Germinal center (tissue), 1 donor: ENCODE measurements around the gene CEP41.
"Not testable (repeated sequence)": the region's sequence is repeated elsewhere in the genome, so short reads cannot be mapped to it uniquely, and the experiment has no call there.

Source experiments
- DNase-seq: peaks from one replicate; pipeline ENCODE4 v3.0.0; 2012; ENCODE audit warnings: mixed read lengths, low spot score

Gene CEP41

GRCh38 chr7:130458257-130458656, 17.4 kb upstream of the CEP41 start:
- DNase-seq, result no peak

- no peak for DNase-seq
Measured at GRCh38 chr7:130454959-130455358, 14.1 kb upstream of the CEP41 start.

GRCh38 chr7:130452951-130453350, 12.1 kb upstream of the CEP41 start:
- no peak for DNase-seq

GRCh38 chr7:130451344-130451743, 10.5 kb upstream of the CEP41 start:
- DNase-seq, result not testable (repeated sequence)

GRCh38 chr7:130446259-130446658, 5.4 kb upstream of the CEP41 start:
- DNase-seq, result no peak

- DNase-seq, result no peak
Measured at GRCh38 chr7:130444751-130445407, 4.1 kb upstream of the CEP41 start.

- no peak for DNase-seq
Measured at GRCh38 chr7:130444234-130444633, 3.4 kb upstream of the CEP41 start.

GRCh38 chr7:130442601-130443000, 1.8 kb upstream of the CEP41 start:
- DNase-seq, result no peak

- no peak for DNase-seq
Measured at GRCh38 chr7:130441408-130441869, 623 bp upstream of the CEP41 start.

- no peak for DNase-seq
Measured at GRCh38 chr7:130436253-130436652, 4.6 kb downstream of the CEP41 start.

- DNase-seq, result no peak
Measured at GRCh38 chr7:130435311-130435854, 5.4 kb downstream of the CEP41 start.

- no peak for DNase-seq
Measured at GRCh38 chr7:130433301-130433700, 7.5 kb downstream of the CEP41 start.

GRCh38 chr7:130432886-130433285, 7.9 kb downstream of the CEP41 start:
- DNase-seq, result no peak

- no peak for DNase-seq
Measured at GRCh38 chr7:130430841-130431666, 9.8 kb downstream of the CEP41 start.

- no peak for DNase-seq
Measured at GRCh38 chr7:130430115-130430514, 10.7 kb downstream of the CEP41 start.

GRCh38 chr7:130429019-130429418, 11.8 kb downstream of the CEP41 start:
- no peak for DNase-seq

GRCh38 chr7:130426564-130426963, 14.3 kb downstream of the CEP41 start:
- DNase-seq, result no peak

- no peak for DNase-seq
Measured at GRCh38 chr7:130425796-130426195, 15.0 kb downstream of the CEP41 start.

GRCh38 chr7:130423501-130424037, 17.2 kb downstream of the CEP41 start:
- no peak for DNase-seq

- DNase-seq, result no peak
Measured at GRCh38 chr7:130421684-130422083, 19.1 kb downstream of the CEP41 start.

GRCh38 chr7:130420943-130421578, 19.8 kb downstream of the CEP41 start:
- DNase-seq, result no peak

GRCh38 chr7:130419658-130420057, 21.2 kb downstream of the CEP41 start:
- DNase-seq, result no peak
